Stimulated activated naive B cell treated with anti-CD40 and anti-IgM and Interleukin-4, amounts not matched to agents 10 μg/mL and 1 μg/mL and 100 μg/mL, for 72 hours (primary cell): Measurements from ENCODE around the gene MYH9.

Source experiments
- ATAC-seq, 2 donors: fragments of 150-1000 bp; cut with Tn5 transposase; replicated peaks; 2 replicates each; pipeline ENCODE4 v1.10.0; 2021; ENCODE audit warnings: moderate library complexity in 1 of 2
- DNase-seq: peaks from one replicate; pipeline ENCODE4 v3.0.0; 2021
- H3K27ac Mint-ChIP-seq: one replicate; pipeline ENCODE4 v1.8.0; 2022; ENCODE audit warnings: mild to moderate bottlenecking, mixed read lengths
- H3K27me3 Mint-ChIP-seq, 2 donors: one replicate each; pipeline ENCODE4 v1.8.0; 2022; ENCODE audit warnings: mixed read lengths in 2 of 2
- H3K36me3 Mint-ChIP-seq, 2 donors: one replicate each; pipeline ENCODE4 v1.8.0; 2022; ENCODE audit warnings: mixed read lengths in 2 of 2, mild to moderate bottlenecking in 1 of 2
- H3K4me1 Mint-ChIP-seq, 2 donors: one replicate each; pipeline ENCODE4 v1.8.0; 2022; ENCODE audit warnings: mixed read lengths in 2 of 2, mild to moderate bottlenecking in 1 of 2
- H3K4me3 Mint-ChIP-seq, 2 donors: one replicate each; pipeline ENCODE4 v1.8.0; 2022; ENCODE audit warnings: mild to moderate bottlenecking in 2 of 2, mixed read lengths in 2 of 2, moderate library complexity in 1 of 2
- H3K9me3 Mint-ChIP-seq, 2 donors: one replicate each; pipeline ENCODE4 v1.8.0; 2022; ENCODE audit warnings: mixed read lengths in 2 of 2, mild to moderate bottlenecking in 1 of 2

Gene MYH9

DNA sequence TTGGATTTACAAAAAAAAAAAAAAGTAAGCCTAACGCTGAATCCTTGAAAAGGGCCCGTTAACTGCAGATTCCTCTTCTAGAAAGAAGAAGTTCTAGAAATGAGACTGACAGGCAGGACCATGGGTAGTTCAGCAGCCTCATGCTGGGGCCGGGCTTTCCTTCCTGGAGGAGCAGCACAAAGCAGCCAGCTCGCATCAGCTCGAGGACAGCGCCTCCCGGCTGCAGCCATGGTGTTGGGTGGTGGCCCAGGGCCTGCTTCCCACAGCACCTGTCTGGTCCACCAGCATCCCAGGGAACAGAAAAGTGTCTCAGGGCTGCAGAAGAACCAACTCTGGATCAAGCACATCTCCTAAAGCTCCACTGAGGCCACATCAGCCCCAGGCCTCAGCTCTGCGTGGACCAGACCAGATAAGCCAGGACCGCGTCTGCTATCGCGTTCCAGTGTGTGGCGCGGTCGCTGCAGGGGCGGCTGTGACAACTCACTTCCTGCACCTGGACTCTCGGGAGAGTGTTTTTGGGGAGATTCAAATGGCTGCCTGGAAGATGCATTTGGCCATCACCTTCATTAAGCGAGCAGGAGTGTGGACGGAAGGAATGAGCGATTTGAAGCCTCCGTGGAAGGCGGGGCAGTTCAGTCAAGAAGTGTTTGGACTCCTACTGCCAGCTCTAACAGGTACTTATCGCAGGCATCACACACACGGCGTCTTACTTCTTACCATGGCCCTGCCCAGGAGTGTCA lies 53.5 kb downstream of the MYH9 start:
- no peaks in the 10 kb centered on the region for H3K27me3 Mint-ChIP-seq
- ATAC-seq (no peak), DNase-seq (no peak)
- peaks cover 80 to 100% of the 10 kb centered on the region in 2 donors for H3K4me1 Mint-ChIP-seq
- H3K36me3 Mint-ChIP-seq: peaks cover 74 to 82% of the 10 kb centered on the region in 2 donors
- H3K27ac Mint-ChIP-seq: peak overlapping the region; percentile 97
- no peaks in the 10 kb centered on the region for H3K9me3 Mint-ChIP-seq
- H3K4me3 Mint-ChIP-seq: peak overlapping the region; percentile 4 to 45

DNA sequence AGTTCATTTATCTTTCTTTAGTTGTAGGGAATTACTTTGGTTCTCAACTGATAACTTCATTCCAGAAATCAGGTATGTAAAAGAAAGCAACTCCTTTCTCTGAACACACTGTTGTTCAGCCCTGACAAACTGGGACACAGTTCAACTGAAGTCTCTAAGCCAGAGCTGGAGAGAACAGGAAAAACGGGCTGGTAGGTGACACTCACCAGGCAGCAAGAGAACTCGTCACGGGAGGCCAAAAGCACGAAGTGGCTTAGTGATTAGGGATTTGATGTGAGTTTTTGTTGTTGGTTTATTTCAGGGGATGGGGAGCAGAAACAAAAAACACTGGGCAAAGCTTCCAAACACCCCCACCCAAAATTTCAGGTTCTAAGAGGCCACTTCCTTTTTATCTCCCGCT lies 54.1 kb downstream of the MYH9 start:
- H3K36me3 Mint-ChIP-seq: peaks cover 73 to 82% of the 10 kb centered on the region in 2 donors

DNA sequence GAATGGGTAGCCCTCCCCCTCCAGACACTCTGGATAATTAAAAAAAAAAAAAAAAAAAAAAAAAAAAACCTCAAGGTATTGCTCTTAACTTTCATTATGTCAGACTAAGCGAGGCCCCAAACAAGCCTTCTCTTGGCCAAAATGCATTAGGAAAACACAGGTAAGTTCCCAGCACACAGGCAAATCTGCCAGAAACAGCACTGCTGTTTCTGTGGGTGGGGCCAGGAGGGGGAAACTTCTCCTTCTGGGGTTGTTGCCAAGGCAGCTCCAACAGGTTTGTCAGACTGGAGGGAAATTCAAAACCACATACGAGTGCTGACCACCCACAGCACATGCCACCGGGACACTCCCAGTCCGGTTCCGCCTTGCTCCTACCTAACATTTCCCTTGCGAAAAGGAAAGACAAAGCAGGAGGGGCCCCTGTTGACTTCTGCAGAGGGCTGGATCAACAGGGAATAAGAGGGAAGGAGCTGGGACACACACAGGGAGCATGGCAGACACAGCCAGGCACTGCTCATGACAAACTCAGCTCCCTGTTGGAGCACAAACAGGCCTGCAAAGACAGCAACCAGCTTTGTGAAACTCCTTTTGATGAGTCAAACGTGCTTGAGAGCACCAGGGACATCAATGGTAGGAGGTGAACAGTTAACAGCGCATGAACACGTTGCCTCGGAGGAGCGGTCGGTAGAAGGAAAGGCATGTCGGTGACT lies 55.0 kb downstream of the MYH9 start:
- Mint-ChIP-seq H3K4me3 (peak overlapping the region; percentile 84), H3K9me3 (no peaks in the 10 kb centered on the region), H3K27ac (peak overlapping the region; percentile 97), H3K4me1 (peaks cover 89 to 97% of the 10 kb centered on the region in 2 donors), H3K27me3 (no peaks in the 10 kb centered on the region), H3K36me3 (peaks cover 77 to 85% of the 10 kb centered on the region in 2 donors)
- peak; percentile 34 for DNase-seq
- ATAC-seq: peak; percentile 2 to 6

More for the DNA sequence above, 54.1 kb downstream of the MYH9 start:
- DNase-seq (no peak), ATAC-seq (no peak)
- Mint-ChIP-seq H3K9me3 (no peaks in the 10 kb centered on the region), H3K4me3 (peak overlapping the region in 1 of 2 donors; percentile 46), H3K27me3 (no peaks in the 10 kb centered on the region), H3K4me1 (peaks cover 83 to 100% of the 10 kb centered on the region in 2 donors), H3K27ac (peak overlapping the region; percentile 97)

DNA sequence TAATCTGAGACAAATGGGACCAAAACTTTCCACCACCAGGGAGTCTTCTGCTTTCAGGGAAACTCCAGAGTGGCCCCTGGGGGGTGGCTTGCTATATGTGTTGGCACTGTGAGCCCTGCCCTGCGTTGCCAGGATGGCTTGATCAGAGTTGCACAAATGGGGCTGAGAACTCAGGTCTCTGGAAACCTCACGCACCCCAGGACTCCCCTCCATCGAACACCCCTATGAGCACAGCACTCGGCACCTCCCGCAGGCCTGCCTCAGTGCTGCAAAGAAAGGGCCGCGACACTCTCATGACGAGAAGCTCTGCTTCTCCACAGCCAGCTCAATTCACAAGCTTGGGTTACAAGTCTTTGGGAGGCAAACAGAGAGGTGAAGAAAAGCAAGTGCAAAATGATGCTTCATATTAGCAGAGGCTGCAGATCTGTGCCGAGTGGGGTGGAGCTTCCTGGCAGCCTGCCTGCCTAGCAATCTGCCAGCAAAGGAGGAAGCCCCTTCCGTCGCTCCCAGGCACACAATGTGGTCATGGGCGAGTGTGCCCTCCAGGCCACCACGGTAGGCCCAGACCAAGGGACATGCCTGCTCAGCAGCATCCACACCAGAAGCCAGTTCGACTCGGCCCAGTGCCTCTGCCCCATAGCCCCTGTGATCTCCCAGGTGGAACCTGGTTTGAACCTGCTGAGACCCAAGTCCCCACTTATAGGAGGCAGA lies 55.7 kb downstream of the MYH9 start:
- no peaks in the 10 kb centered on the region for H3K27me3 Mint-ChIP-seq
- no peaks in the 10 kb centered on the region for H3K9me3 Mint-ChIP-seq
- ATAC-seq (peak; percentile 38 to 42), DNase-seq (peak; percentile 61)
- peak overlapping the region; percentile 100 for H3K27ac Mint-ChIP-seq
- peaks cover 87 to 90% of the 10 kb centered on the region in 2 donors for H3K4me1 Mint-ChIP-seq
- peaks cover 81 to 89% of the 10 kb centered on the region in 2 donors for H3K36me3 Mint-ChIP-seq
- peak overlapping the region; percentile 84 for H3K4me3 Mint-ChIP-seq

DNA sequence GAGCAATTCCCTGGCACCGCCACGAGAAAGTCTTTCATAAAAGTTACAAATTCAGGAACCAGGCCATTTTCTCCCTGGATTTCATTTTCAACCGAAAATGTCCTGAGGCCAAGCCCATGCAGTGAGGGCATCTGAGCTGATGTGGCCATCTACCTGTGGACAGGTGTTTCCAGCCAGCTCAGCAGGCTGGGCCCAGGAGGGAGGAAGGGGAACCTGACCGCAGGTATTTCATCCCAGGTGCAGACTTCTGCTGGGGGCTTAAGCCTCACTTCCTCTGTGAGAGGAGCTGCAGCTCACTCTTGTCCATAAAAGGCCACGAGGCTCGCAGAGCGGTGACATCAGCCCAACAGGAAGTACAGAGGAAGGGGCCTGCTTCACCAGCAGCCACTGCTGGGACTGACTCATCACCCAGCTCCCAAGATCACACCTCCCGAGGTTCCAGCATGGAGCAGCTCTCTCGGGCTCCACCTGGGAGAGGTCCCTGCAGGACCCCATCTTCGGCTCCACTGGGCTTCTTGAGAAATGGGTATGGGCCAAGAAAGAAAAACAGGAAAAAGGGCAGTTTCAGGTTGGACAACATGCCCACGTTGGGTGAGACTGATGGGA lies 56.4 kb downstream of the MYH9 start:
- Mint-ChIP-seq H3K36me3 (peaks cover 80 to 89% of the 10 kb centered on the region in 2 donors), H3K27me3 (no peaks in the 10 kb centered on the region), H3K9me3 (no peaks in the 10 kb centered on the region), H3K4me3 (peak overlapping the region; percentile 84), H3K4me1 (peaks cover 80 to 87% of the 10 kb centered on the region in 2 donors), H3K27ac (peak overlapping the region; percentile 100)
- peak; percentile 73 to 79 for ATAC-seq
- DNase-seq: peak; percentile 81

DNA sequence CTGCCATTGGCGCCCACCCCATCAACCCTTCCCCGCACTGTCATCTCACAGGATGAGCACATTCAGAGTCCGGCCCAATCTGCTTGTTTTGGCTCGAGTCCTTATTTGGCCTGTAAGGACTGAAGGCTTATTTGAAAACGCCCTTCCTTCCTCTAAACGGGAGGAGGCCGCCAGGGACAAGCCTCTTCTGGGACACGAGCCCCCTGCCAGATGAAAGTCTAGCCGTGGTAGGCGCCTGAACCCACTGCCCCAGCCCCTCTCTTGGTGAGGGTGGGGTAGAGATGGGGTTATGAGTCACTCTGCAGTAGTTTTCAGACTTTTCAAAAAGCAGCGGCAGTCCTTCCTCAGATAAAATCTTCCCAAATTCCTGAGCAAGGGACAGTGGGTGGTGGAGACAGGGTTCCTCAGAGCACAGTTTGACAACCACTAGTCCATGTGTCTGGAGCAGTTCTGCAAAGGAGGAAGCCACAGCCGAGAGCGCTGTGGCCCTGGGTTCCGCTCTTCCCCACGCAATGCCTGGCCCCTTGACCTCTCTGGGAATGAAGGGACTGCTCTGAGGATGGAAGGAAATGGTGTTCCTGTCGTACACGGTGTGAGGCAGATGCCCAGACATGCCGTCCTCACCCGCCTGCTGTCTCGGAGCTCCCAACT lies 57.0 kb downstream of the MYH9 start:
- Mint-ChIP-seq H3K4me1 (peaks cover 76 to 81% of the 10 kb centered on the region in 2 donors), H3K36me3 (peaks cover 79 to 88% of the 10 kb centered on the region in 2 donors), H3K9me3 (no peaks in the 10 kb centered on the region), H3K4me3 (peak overlapping the region; percentile 84), H3K27ac (peak overlapping the region; percentile 100), H3K27me3 (no peaks in the 10 kb centered on the region)
- DNase-seq (no peak), ATAC-seq (no peak)

DNA sequence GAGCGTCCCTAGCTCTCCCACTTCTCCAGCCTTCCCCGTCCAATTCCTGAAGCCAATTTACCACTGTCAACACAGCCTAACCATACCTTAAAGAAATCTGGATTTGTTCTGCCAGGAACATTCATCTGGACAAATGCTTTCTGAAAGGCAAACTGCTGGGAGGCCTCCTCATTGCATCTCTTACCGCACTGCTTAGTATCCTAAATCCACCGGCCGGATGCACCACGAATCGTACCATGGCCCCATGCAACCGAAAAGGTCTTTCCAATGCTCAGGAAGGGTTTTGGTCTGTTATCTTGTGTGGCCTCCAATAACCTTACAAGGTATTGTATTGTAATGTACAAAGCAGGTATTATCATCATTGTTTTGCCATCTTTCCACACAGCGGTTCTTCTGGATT lies 57.6 kb downstream of the MYH9 start:
- Mint-ChIP-seq H3K4me1 (peaks cover 69 to 75% of the 10 kb centered on the region in 2 donors), H3K4me3 (peak overlapping the region; percentile 84), H3K27ac (peak overlapping the region; percentile 100), H3K36me3 (peaks cover 77 to 87% of the 10 kb centered on the region in 2 donors), H3K27me3 (no peaks in the 10 kb centered on the region), H3K9me3 (no peaks in the 10 kb centered on the region)
- DNase-seq (no peak), ATAC-seq (no peak)

DNA sequence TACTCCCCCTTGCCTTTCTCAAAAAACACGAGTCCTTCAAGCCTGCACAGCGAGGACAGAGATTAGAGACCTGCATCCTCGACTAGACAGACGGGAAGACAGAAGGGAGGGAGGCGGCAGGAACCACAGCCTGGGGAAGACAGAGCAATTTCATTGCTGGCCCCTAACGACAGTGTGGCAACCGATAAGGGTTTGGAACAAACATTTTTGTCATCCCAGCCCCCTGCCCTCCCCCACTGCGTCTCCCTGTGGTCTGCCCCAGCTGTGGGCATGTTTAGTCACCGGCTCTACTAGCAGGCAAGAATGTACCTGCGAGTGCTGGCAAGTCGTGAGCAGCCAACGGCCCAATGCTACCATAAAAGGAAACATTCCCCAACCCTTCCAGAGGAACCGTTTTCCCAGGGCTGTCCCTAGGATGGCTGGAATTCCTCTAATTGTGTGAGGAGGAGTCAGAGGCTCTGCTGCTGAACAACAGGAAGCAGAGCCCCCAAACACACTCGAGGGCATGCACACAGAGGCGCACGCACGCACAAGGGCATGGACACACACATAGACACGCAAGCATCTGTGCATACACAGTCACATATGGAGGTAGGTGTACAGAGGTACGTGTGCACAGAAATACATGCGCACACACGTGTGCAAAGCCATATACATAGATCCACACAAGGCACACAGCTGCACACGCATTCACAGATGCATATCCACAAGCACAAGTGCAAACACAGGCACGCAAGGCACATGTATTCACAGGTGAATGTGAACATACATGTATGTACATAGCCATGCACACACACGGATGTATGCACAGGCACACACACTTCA lies 58.3 kb downstream of the MYH9 start:
- DNase-seq (peak; percentile 35), ATAC-seq (peak; percentile 10 to 12)
- Mint-ChIP-seq H3K9me3 (no peaks in the 10 kb centered on the region), H3K36me3 (peaks cover 81 to 86% of the 10 kb centered on the region in 2 donors), H3K4me1 (peaks cover 65 to 73% of the 10 kb centered on the region in 2 donors), H3K27me3 (no peaks in the 10 kb centered on the region), H3K27ac (peak overlapping the region; percentile 100), H3K4me3 (peak overlapping the region; percentile 78 to 84)

DNA sequence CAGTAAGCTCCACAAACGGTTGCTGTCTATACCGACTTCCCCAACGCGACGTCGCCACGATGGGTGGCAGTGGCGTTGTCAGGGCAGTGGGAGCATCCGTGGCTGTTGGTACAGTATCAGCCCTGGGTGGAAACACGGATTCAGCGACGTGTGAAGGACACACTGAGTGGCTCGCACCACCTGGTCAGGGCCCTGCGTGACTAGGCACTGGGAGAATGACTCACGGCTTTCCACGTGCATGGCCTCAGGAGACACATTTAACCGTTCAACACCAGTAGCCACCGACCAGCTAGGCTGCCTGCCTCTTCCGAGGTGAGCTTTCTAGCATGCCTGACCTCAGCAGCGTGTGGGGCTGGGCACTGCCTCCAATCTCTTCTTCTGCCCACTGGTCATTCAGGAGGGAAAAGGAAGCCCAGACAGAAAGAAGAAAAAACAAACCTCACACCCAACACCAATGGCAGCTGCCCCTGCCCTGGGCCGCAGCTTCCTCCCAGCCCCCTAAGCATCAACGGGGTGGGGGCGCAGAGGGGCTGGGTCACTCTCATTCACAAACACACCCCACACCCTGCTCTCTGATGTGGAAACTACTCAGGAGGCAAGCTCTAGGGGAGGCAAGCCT lies 59.0 kb downstream of the MYH9 start:
- Mint-ChIP-seq H3K36me3 (peaks cover 77 to 80% of the 10 kb centered on the region in 2 donors), H3K4me1 (peaks cover 59 to 66% of the 10 kb centered on the region in 2 donors)
- ATAC-seq: peak; percentile 68 to 69

DNA sequence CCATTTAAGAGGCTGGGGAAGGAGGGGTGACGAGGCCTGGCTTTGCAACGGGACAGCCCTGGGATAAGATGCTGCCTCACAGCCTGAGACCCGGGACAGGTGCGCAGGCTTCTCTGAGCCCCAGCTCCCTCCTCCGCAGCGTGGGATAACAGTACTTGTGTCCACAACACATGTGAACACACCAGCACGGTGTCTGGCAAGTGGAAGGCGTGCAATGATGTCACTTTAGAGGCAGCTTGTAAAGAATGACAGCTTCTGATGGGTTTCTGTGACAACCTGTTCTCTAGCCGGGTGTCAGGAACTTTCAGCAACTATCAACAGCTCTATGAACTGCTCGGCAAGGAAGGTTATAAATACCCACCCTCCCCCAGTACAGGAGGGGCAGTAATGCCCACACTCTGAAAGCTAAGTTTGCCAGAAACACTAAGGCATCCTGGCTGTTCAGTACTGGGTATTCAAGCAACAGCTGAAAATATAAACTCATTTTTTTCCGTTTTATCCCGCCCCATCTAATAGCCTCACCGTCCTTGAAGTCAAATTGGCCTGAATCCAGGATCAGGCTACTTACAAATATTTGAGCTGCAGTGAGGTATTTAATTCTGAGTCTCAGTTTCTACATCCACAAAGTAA lies 59.7 kb downstream of the MYH9 start:
- Mint-ChIP-seq H3K4me1 (peaks cover 53 to 62% of the 10 kb centered on the region in 2 donors), H3K27ac (peak overlapping the region; percentile 100), H3K9me3 (no peaks in the 10 kb centered on the region), H3K27me3 (no peaks in the 10 kb centered on the region), H3K4me3 (peak overlapping the region; percentile 78 to 84), H3K36me3 (peaks cover 74 to 78% of the 10 kb centered on the region in 2 donors)
- DNase-seq (no peak), ATAC-seq (no peak)

More for the DNA sequence above, 59.0 kb downstream of the MYH9 start:
- H3K9me3 Mint-ChIP-seq: no peaks in the 10 kb centered on the region
- no peaks in the 10 kb centered on the region for H3K27me3 Mint-ChIP-seq
- peak overlapping the region; percentile 100 for H3K27ac Mint-ChIP-seq
- peak overlapping the region; percentile 78 to 84 for H3K4me3 Mint-ChIP-seq
- peak; percentile 80 for DNase-seq

DNA sequence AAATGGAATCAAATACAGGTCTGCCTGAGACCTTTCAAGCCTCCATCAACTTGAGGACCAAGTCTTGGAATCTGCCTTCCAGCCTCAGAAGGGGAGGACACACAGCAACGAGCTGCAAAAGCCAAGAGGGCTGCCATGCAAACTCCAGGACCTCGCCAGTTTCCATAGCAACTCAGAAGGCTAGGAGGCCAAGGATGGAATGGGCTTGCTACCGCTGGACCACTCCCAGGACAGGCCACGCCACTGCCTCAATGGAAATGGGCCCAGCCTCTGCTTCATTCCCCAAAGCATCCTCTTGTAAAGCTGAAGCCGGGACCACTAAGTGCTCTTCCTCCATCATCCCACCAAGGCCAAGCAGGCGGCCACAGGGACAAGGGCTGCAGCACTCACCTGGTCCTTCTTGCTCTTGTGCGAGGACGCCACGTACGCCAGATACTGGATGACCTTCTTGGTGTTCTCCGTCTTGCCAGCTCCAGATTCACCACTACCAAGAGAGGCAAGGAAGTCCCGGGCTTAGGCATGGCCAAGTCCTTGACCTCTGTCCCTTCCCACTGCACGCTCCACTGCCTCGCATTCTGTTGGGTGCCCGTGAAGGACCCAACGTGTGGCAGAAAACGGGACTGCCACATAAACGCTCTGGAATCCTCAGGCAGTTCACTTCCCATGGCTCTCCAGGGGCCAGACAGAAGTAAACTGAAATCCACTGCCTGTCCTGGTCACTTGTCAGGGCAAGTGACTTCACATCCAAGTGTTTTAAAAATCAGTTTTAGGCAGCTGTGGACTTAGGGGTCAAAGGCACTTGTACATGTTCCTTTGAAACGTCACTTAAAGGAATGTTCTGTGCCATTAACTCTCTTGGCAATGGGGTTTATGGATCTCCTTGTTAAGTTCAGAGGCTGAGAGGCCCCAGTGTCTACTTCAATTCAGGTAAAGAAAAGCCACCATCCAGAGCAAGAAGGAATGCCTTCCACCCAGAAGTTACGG lies 61.3 kb downstream of the MYH9 start:
- no peaks in the 10 kb centered on the region for H3K27me3 Mint-ChIP-seq
- H3K27ac Mint-ChIP-seq: peak overlapping the region; percentile 100
- DNase-seq: no peak
- no peak for ATAC-seq
- H3K36me3 Mint-ChIP-seq: peaks cover 66 to 70% of the 10 kb centered on the region in 2 donors
- no peaks in the 10 kb centered on the region for H3K9me3 Mint-ChIP-seq
- H3K4me1 Mint-ChIP-seq: peaks cover 39 to 49% of the 10 kb centered on the region in 2 donors
- H3K4me3 Mint-ChIP-seq: peak overlapping the region in 1 of 2 donors; percentile 50
